DND-41 (cell line): Measurements from ENCODE around the gene PTH2R.

ENCODE experiments used
- EZH2 ChIP-seq: IDR thresholded peaks from 3 replicates; pipeline ENCODE4 v1.6.1; 2012; ENCODE audit warnings: borderline replicate concordance, low read depth, mild to moderate bottlenecking, moderate library complexity, low read length, inconsistent platforms; ENCODE audit not compliant: severe bottlenecking
- TF ChIP-seq, protein P1 (sequence below): IDR thresholded peaks from 2 replicates; pipeline ENCODE4 v1.5.1; 2012; ENCODE audit warnings: borderline replicate concordance, low read length, moderate library complexity, mild to moderate bottlenecking; ENCODE audit not compliant: poor library complexity, severe bottlenecking; ENCODE audit errors: extremely low read depth

DNA sequence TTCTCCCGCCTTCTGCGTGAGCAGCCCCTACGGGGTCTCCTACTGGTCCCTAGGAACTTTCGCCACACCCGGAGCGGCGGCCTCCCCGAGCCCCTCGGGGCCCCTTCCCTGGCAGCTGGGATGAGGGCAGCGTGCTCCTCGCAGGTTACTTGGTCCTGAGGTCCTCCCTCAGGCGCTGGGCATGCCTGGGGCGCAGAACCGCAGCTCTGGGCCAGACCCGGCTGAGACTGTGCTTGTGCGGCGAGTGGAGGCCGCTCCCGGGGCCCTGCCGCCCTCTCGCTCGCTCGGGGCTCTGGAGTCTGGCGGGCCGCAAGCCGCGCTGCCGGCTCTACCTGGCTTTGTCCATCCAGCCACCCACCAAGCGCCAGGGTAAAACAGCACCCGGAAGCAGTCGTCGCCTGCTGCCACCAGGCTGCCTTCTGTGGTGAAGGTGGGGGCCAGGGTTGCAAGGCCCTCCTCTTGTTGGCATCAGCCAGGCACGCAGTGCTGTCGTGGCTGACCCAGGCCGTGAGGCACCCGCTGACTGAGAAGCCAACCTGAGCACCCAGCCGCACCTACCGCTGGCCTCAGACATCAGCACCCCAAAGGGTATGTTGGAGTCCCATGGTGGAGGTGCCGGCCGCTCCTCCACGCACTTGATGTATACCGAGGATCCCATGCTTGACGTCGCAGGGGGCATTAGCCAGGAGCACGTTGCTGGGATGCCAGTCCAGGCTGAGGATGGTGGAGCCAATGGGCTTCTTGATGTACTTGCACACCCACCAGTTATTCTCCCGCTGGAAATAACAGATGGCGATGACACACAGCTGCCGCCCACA, 46.1 kb upstream of the PTH2R start:
- TF ChIP-seq, protein P1, sequence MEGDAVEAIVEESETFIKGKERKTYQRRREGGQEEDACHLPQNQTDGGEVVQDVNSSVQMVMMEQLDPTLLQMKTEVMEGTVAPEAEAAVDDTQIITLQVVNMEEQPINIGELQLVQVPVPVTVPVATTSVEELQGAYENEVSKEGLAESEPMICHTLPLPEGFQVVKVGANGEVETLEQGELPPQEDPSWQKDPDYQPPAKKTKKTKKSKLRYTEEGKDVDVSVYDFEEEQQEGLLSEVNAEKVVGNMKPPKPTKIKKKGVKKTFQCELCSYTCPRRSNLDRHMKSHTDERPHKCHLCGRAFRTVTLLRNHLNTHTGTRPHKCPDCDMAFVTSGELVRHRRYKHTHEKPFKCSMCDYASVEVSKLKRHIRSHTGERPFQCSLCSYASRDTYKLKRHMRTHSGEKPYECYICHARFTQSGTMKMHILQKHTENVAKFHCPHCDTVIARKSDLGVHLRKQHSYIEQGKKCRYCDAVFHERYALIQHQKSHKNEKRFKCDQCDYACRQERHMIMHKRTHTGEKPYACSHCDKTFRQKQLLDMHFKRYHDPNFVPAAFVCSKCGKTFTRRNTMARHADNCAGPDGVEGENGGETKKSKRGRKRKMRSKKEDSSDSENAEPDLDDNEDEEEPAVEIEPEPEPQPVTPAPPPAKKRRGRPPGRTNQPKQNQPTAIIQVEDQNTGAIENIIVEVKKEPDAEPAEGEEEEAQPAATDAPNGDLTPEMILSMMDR, result no peak
- TF ChIP-seq EZH2, result no peak
